ENCODE measurements around the gene SWAP70. TPM values are rescaled to one million over a fixed set of nuclear protein-coding genes. Genes with fewer than 3 reads are reported as not detected.
A peak's percentile ranks its signal among the peaks of the same experiment; 100 is the strongest.

The SWAP70 gene
- total RNA-seq, 4 donors from 2014 or later, result 11.5 to 65.6 (median 41.5) TPM

DNA sequence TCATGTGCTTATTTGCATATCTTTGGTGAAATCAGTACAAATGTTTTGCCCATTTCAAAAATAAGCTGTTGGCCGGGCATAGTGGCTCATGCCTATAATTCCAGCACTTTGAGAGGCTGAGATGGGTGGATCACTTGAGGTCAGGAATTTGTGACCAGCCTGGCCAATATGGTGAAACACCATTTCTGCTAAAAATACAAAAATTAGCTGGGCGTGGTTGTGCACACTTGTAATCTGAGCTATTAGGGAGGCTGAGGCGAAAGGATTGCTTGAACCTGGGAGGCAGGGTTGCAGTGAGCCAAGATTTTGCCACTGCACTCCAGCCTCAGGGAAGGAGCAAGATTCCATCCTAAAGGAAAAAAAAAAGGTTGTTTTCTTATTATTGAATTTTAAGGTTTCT lies 136.0 kb downstream of the SWAP70 start:
- H3K27ac ChIP-seq, result no peak overlapping the region
- DNase-seq, result no peak
- TF ChIP-seq CTCF (IDR thresholded peaks at IDR 0.05) (no peak), POLR2A (IDR thresholded peaks at IDR 0.05) (no peak)
- H3K4me1 ChIP-seq, result peaks cover 0 to 12% of the 10 kb centered on the region in 2 donors
- H3K36me3 ChIP-seq, result no peaks in the 10 kb centered on the region
- no peaks in the 10 kb centered on the region for H3K27me3 ChIP-seq
- H3K4me3 ChIP-seq, result no peak overlapping the region
- intact Hi-C loops (cut with DNase I; ENCODE audit: low total_unique reads), result no loop called here
- H3K9me3 ChIP-seq, result no peaks in the 10 kb centered on the region

GRCh38 chr11:9802291-9802861 lies 138.5 kb downstream of the SWAP70 start:
- TF ChIP-seq CTCF (IDR thresholded peaks at IDR 0.05) (no peak), POLR2A (IDR thresholded peaks at IDR 0.05) (no peak)
- no peak overlapping the region for H3K4me3 ChIP-seq
- H3K27ac ChIP-seq, result peak overlapping the region; percentile 76 to 80
- peak in 1 of 2 donors; percentile 50 for DNase-seq
- intact Hi-C loops (cut with DNase I; ENCODE audit: low total_unique reads), result no loop called here
- H3K4me1 ChIP-seq, result peaks cover 0 to 12% of the 10 kb centered on the region in 2 donors
- H3K36me3 ChIP-seq, result no peaks in the 10 kb centered on the region
- no peaks in the 10 kb centered on the region for H3K27me3 ChIP-seq
- no peaks in the 10 kb centered on the region for H3K9me3 ChIP-seq

Other genes starting within 250 kb of the SWAP70 start
- 100 to 1,000 TPM in 1 of 4 donors, 10 to 100 TPM in 3; 41.6 to 144 (median 44.3) TPM for gene ZNF143, start 203.1 kb upstream of the SWAP70 start, total RNA-seq
- 100 to 1,000 TPM in 1 of 4 donors, 10 to 100 TPM in 3; 30.0 to 105 (median 60.0) TPM for gene WEE1, start 90.4 kb upstream of the SWAP70 start, total RNA-seq